Loucy (cell line): ENCODE data around the gene CIC.
"Not testable (repeated sequence)": the region's sequence is repeated elsewhere in the genome, so short reads cannot be mapped to it uniquely, and the experiment has no call there.

Experiments
- H2AFZ ChIP-seq: fragments of 200-600 bp; sonication (generic); 2 replicates; pipeline ENCODE4 v1.6.0; 2016; ENCODE audit warnings: antibody characterized with exemption, mild to moderate bottlenecking, low read length, moderate library complexity
- H3F3A ChIP-seq: fragments of 200-600 bp; 2 replicates; pipeline ENCODE4 v1.6.0; 2016; ENCODE audit warnings: antibody characterized with exemption, low read depth, mild to moderate bottlenecking
- H3K27me3 ChIP-seq: fragments of 200-600 bp; sonication (generic); 2 replicates; pipeline ENCODE4 v1.6.1; 2014; ENCODE audit warnings: low read length, mild to moderate bottlenecking; ENCODE audit not compliant: insufficient read depth, poor library complexity, severe bottlenecking
- H3K36me3 ChIP-seq: fragments of 200-600 bp; sonication (generic); 2 replicates; pipeline ENCODE4 v1.6.1; 2016; ENCODE audit warnings: low read length; ENCODE audit not compliant: insufficient read depth
- H3K4me1 ChIP-seq: fragments of 200-600 bp; sonication (generic); 2 replicates; pipeline ENCODE4 v1.5.1; 2014; ENCODE audit warnings: low read length, mild to moderate bottlenecking; ENCODE audit not compliant: insufficient read depth, poor library complexity, severe bottlenecking
- H3K4me2 ChIP-seq: fragments of 200-600 bp; sonication (generic); 2 replicates; pipeline ENCODE4 v1.6.0; 2014; ENCODE audit warnings: antibody characterized with exemption, low read length, low read depth, mild to moderate bottlenecking; ENCODE audit not compliant: poor library complexity, severe bottlenecking
- H3K4me3 ChIP-seq: fragments of 200-600 bp; sonication (generic); 2 replicates; pipeline ENCODE4 v1.5.1; 2014; ENCODE audit warnings: low read length, mild to moderate bottlenecking, mixed read lengths; ENCODE audit not compliant: poor library complexity, severe bottlenecking
- H3K79me2 ChIP-seq: fragments of 200-600 bp; sonication (generic); 2 replicates; pipeline ENCODE4 v1.6.1; 2014; ENCODE audit warnings: low read length; ENCODE audit not compliant: insufficient read depth
- H3K9ac ChIP-seq: fragments of 200-600 bp; sonication (generic); 2 replicates; pipeline ENCODE4 v1.6.0; 2014; ENCODE audit warnings: mild to moderate bottlenecking, low read depth, low read length, moderate library complexity; ENCODE audit not compliant: poor library complexity, severe bottlenecking
- H3K9me2 ChIP-seq: fragments of 200-600 bp; sonication (generic); replicated peaks from 2 replicates; pipeline ENCODE4 v1.6.1; 2016; ENCODE audit warnings: low read depth, low read length, mixed read lengths
- H3K9me3 ChIP-seq: fragments of 200-600 bp; sonication (generic); 2 replicates; pipeline ENCODE4 v1.6.1; 2014; ENCODE audit warnings: mild to moderate bottlenecking, antibody characterized with exemption, low read length, low read depth; ENCODE audit not compliant: insufficient read depth
- H4K20me1 ChIP-seq: fragments of 200-600 bp; sonication (generic); 2 replicates; pipeline ENCODE4 v1.6.0; 2014; ENCODE audit warnings: antibody characterized with exemption, low read length, mild to moderate bottlenecking; ENCODE audit not compliant: insufficient read depth, poor library complexity, severe bottlenecking
- CTCF ChIP-seq: fragments of 200-600 bp; sonication (generic); conservative IDR thresholded peaks from 2 replicates; pipeline ENCODE4 v1.5.1; 2014; ENCODE audit warnings: mild to moderate bottlenecking, antibody characterized with exemption, low read length
- EZH2phosphoT487 ChIP-seq: fragments of 200-600 bp; IDR thresholded peaks from 2 replicates; pipeline ENCODE4 v1.6.1; 2018; ENCODE audit warnings: antibody characterized with exemption, mild to moderate bottlenecking, moderate library complexity, borderline replicate concordance

CIC gene

GRCh38 chr19:42335374-42335936, 66.4 kb downstream of the CIC start:
- Histone ChIP-seq H3K36me3 (peaks cover 12% of the 10 kb centered on the region; the same call in 1 of the 2 replicates), H3K9me3 (no peaks in the 10 kb centered on the region), H3K4me2 (no peak overlapping the region), H2AFZ (no peak overlapping the region), H3K4me3 (no peak overlapping the region), H3K27me3 (no peaks in the 10 kb centered on the region), H3K9ac (no peak overlapping the region), H3K9me2 (no peaks in the 10 kb centered on the region), H4K20me1 (no peaks in the 10 kb centered on the region), H3K79me2 (peaks cover 8% of the 10 kb centered on the region; the same call in 1 of the 2 replicates), H3F3A (no peaks in the 10 kb centered on the region), H3K4me1 (no peaks in the 10 kb centered on the region)
- no peak for TF ChIP-seq CTCF
- TF ChIP-seq EZH2phosphoT487, result no peak

- Histone ChIP-seq H3K79me2 (peaks cover 3% of the 10 kb centered on the region; the same call in 1 of the 2 replicates), H3F3A (no peaks in the 10 kb centered on the region), H3K4me2 (no peak overlapping the region), H3K9ac (no peak overlapping the region), H3K4me3 (no peak overlapping the region), H2AFZ (no peak overlapping the region), H3K36me3 (peaks cover 12% of the 10 kb centered on the region; the same call in 1 of the 2 replicates), H3K9me2 (no peaks in the 10 kb centered on the region), H4K20me1 (no peaks in the 10 kb centered on the region), H3K27me3 (no peaks in the 10 kb centered on the region), H3K9me3 (no peaks in the 10 kb centered on the region), H3K4me1 (no peaks in the 10 kb centered on the region)
- TF ChIP-seq EZH2phosphoT487 (no peak), CTCF (no peak)
Measured at GRCh38 chr19:42335971-42336370, 66.9 kb downstream of the CIC start.

GRCh38 chr19:42339126-42339860, 70.2 kb downstream of the CIC start:
- H3K36me3 ChIP-seq, result peaks cover 19% of the 10 kb centered on the region; the same call in 1 of the 2 replicates
- not testable (repeated sequence) for H3K4me2 ChIP-seq, H2AFZ ChIP-seq, H3K27me3 ChIP-seq, H3K79me2 ChIP-seq, H3K9me3 ChIP-seq, H3K9ac ChIP-seq, H3K9me2 ChIP-seq, H4K20me1 ChIP-seq, H3K4me1 ChIP-seq, H3F3A ChIP-seq, H3K4me3 ChIP-seq

- not testable (repeated sequence) for H4K20me1 ChIP-seq, H2AFZ ChIP-seq, H3K9me3 ChIP-seq, H3K4me2 ChIP-seq, H3K9ac ChIP-seq, H3K79me2 ChIP-seq, H3F3A ChIP-seq, H3K9me2 ChIP-seq, H3K4me1 ChIP-seq, H3K4me3 ChIP-seq, H3K27me3 ChIP-seq
- H3K36me3 ChIP-seq, result peaks cover 19% of the 10 kb centered on the region; the same call in 1 of the 2 replicates
Measured at GRCh38 chr19:42339922-42340321, 70.9 kb downstream of the CIC start.
